OCI-LY7 (cell line): ENCODE data around the gene PUS7.

Source experiments
- CTCF ChIP-seq: fragments of 200-600 bp; sonication (generic); conservative IDR thresholded peaks from 2 replicates; pipeline ENCODE4 v1.5.1; 2014; ENCODE audit warnings: mild to moderate bottlenecking, antibody characterized with exemption, low read length, moderate library complexity, mixed read lengths
- EZH2phosphoT487 ChIP-seq: fragments of 200-600 bp; sonication (generic); IDR thresholded peaks from 2 replicates; pipeline ENCODE4 v1.6.1; 2018; ENCODE audit warnings: low read depth, borderline replicate concordance, mild to moderate bottlenecking, mixed run types, antibody characterized with exemption, low read length, moderate library complexity, mixed read lengths

- TF ChIP-seq CTCF, result no peak
- no peak for TF ChIP-seq EZH2phosphoT487
Observed at GRCh38 chr7:105567821-105568220, 45.8 kb upstream of the PUS7 start.
